Astrocyte (in vitro differentiated cells and primary cell): ENCODE measurements around the gene AMACR.

Experiments used
- EZH2 ChIP-seq: IDR thresholded peaks from 2 replicates; pipeline ENCODE4 v1.6.1; 2012; ENCODE audit warnings: mild to moderate bottlenecking, low read length, inconsistent platforms; ENCODE audit not compliant: insufficient read depth
- TF ChIP-seq, protein P1 (sequence below): IDR thresholded peaks from 2 replicates; pipeline ENCODE4 v1.5.1; 2011; ENCODE audit warnings: low read depth, mild to moderate bottlenecking, inconsistent platforms, low read length, moderate library complexity; ENCODE audit not compliant: insufficient read depth

DNA sequence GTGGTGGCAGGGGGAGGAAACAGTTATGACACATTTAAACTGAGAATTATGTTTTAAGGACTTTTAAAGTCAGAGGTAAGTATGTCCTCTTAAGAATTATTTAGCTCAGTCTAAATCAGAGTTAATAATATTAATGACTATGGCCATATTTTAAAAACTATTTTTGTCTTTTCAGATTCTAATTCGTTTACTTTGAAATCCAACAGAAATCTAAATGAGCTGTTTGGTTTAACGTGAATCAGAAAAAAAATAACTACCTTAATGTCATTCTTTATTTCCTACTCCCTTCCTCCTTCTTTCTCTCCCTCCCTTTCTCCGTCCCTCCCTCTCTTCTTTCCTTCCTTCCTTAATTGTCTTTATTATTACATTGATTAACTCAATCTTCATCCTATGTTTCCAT is 20.5 kb upstream of the AMACR start:
- TF ChIP-seq, protein P1, sequence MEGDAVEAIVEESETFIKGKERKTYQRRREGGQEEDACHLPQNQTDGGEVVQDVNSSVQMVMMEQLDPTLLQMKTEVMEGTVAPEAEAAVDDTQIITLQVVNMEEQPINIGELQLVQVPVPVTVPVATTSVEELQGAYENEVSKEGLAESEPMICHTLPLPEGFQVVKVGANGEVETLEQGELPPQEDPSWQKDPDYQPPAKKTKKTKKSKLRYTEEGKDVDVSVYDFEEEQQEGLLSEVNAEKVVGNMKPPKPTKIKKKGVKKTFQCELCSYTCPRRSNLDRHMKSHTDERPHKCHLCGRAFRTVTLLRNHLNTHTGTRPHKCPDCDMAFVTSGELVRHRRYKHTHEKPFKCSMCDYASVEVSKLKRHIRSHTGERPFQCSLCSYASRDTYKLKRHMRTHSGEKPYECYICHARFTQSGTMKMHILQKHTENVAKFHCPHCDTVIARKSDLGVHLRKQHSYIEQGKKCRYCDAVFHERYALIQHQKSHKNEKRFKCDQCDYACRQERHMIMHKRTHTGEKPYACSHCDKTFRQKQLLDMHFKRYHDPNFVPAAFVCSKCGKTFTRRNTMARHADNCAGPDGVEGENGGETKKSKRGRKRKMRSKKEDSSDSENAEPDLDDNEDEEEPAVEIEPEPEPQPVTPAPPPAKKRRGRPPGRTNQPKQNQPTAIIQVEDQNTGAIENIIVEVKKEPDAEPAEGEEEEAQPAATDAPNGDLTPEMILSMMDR = no peak
- no peak for TF ChIP-seq EZH2
